NCI-H1417 treated with DMSO at 0.1 percent for 48 hours (cell line): ENCODE data around the gene OR2AT4.
"Not testable (repeated sequence)": the region's sequence is repeated elsewhere in the genome, so short reads cannot be mapped to it uniquely, and the experiment has no call there.

Experiments
- DNase-seq: peaks from one replicate; lab custom pipeline; 2025; lab: John Stamatoyannopoulos, UW

OR2AT4 gene

DNA sequence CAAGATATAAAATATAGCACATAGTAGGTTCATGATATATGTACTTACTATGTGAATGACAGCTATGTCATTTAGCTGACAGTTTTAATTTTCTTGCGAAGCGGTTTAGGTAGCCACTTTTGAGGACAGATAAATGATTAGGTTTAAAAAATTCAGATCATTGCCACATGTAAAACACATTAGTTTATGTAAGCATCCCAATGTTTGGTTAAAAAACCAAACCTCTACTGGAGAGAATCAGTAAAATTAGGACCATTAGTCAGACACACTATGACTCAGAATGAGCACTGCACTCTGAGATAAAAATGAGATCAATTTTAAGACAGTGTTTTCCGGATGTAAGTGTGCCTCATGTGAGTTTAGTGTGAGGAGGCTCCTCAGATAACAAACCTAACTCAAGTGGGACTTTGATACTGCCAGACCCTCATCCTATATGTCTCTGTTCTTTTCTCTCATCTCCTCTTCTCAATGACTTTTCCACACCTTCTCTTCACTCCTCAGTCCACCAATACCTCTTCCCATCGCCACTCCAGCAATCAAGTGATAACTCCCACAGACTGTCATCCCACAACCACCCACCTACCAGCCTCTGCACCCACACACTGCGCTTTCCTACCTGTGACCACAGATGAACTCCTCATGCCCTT, 6.8 kb upstream of the OR2AT4 start:
- DNase-seq: no peak

DNA sequence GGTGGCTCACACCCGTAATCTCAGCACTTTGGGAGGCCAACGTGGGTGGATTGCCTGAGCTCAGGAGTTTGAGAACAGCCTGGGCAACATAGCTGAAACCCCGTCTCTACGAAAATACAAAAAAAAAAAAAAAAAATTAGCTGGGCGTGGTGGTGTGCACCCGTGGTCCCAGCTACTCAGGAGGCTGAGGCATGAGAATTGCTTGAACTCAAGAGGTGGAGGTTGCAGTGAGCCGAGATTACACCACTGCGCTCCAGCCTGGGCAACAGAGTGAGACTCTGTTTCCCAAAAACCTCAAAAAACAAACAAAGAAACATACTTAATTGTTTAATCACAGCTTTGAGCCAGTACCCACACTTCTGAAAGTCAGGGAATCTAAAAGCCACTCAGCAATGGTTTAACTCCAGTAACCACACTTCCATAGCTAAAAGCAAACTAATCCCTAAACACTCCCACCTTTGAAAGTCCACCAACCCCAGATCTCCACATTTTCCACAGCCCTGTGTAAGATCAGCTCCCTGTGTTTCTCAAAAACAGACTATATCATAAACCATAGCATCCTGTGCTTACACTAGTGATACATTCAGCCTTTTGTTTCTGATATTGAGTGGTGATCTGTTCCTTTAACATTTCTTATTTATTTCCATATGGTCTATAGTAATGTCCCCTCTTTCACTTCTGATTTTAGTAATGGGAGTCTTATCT, 4.9 kb upstream of the OR2AT4 start:
- no peak for DNase-seq

DNA sequence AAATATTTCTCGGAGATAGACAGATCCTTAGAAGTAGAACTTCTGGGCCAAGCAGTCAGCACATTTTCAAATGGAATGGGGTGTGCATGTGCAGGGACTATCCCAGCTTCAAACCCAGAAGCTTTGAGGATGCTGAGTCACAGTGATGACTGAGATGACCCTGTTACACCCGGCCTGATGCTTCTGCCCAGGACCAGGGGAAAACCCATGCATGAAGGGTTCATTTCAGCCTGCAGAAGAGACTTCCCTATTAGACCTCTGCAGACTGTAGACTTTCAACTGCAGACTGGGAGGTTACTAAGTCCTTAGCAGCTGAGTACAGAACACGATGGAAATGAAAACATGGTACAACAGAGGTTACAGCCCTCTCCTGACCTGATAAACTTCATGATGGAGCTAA, 3.6 kb upstream of the OR2AT4 start:
- no peak for DNase-seq

DNA sequence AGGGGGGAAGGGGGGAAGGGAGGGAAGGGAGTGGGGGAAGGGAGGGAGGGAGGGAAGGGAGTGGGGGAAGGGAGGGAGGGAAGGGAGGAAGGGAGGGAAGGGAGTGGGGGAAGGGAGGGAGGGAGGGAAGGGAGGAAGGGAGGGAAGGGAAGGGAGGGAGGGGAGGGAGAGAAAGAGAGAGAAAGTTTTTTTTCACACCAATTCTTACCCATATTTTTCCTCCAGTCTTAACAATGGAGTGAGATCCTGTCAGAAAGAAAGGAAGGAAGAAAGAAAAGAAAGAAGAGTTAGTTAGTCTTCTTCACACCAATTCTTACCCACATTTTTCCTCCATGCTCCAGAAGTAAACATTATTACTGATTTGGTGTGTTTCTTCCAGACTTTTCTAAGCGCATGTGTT, 3.0 kb upstream of the OR2AT4 start:
- no peak for DNase-seq

DNA sequence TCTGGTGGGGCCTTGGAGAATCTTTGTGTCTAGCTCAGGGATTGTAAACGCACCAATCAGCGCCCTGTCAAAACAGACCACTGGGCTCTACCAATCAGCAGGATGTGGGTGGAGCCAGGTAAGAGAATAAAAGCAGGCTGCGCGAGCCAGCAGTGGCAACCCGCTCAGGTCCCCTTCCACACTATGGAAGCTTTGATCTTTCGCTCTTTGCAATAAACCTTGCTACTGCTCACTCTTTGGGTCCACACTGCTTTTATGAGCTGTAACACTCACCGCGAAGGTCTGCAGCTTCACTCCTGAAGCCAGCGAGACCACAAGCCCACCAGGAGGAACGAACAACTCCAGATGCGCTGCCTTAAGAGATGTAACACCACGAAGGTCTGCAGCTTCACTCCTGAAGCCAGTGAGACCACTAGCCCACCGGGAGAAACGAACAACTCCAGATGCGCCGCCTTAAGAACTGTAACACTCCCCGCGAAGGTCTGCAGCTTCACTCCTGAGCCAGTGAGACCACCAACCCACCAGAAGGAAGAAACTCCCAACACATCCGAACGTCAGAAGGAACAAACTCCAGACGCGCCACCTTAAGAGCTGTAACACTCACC, 2.3 kb upstream of the OR2AT4 start:
- DNase-seq: not testable (repeated sequence)

DNA sequence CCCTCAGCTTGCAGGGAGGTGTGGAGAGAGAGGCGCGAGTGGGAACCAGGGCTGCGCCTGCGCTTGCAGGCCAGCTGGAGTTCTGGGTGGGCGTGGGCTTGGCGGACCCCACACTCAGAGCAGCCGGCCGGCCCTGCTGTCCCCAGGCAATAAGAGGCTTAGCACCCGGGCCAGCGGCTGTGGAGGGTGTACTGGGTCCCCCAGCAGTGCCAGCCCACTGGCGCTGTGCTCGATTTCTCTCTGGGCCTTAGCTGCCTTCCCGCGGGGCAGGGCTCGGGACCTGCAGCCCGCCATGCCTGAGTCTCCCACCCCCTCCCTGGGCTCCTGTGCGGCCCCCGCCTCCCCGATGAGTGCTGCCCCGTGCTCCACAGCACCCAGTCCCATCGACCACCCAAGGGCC, 1.5 kb upstream of the OR2AT4 start:
- not testable (repeated sequence) for DNase-seq

DNA sequence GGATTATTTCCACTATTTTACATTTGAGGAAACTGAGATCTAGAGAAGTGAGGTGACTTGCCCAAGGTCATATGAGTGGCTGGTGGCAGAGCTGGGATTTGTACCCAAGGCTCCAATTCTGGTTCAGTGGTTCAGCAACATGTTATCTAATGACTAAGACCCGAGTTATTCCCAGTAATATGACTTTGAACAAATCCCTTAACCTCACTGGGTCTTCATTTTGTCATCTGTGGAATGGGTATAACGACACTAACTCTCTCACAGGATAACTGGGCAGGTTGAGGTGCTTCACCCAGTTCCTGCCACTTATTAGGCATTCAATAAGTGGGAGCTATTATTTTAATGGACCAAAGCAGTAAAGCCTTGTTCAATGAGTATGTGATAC, 489 bp upstream of the OR2AT4 start:
- DNase-seq: no peak

DNA sequence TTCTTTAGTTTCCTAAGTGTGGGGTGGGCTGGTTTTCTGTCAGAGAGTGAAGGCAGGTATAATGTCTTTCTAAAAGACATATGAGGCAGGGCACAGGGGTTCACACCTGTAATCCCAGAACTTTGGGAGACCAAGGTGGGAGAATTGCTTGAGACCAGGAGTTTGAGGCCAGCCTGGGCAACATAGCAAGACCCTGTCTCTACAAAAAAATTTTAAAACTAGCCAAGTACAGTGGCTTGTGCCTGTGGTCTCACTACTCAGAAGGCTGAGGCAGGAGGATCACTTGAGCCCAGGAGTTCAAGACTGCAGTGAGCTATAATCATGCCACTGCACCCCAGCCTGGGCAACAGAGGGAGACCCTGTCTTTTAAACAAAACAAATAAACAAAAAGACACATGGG, 2.3 kb downstream of the OR2AT4 start:
- not testable (repeated sequence) for DNase-seq

DNA sequence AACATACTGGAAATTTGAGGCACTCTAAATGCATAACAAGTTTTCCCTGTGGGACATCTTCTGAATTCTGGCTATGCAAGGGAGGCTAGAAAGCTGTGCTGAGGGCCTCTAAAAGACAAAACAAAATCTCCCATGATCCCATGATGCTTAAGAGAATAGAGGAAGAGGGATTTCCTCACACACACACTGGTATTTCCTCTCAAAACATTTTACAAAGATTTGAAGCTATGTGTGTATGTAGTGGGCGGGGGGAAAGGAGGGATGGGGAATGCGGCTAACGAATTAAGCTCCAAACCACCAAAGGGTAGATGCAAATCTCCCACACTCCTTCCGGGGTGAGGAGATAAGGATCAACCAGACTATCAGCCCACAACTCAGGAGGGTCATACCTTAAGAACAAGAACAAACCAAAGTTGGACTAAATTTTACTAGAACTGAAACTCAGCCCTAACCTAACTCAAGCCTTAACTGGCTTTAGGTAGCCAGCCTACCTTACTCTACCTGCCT, 6.0 kb downstream of the OR2AT4 start:
- no peak for DNase-seq

DNA sequence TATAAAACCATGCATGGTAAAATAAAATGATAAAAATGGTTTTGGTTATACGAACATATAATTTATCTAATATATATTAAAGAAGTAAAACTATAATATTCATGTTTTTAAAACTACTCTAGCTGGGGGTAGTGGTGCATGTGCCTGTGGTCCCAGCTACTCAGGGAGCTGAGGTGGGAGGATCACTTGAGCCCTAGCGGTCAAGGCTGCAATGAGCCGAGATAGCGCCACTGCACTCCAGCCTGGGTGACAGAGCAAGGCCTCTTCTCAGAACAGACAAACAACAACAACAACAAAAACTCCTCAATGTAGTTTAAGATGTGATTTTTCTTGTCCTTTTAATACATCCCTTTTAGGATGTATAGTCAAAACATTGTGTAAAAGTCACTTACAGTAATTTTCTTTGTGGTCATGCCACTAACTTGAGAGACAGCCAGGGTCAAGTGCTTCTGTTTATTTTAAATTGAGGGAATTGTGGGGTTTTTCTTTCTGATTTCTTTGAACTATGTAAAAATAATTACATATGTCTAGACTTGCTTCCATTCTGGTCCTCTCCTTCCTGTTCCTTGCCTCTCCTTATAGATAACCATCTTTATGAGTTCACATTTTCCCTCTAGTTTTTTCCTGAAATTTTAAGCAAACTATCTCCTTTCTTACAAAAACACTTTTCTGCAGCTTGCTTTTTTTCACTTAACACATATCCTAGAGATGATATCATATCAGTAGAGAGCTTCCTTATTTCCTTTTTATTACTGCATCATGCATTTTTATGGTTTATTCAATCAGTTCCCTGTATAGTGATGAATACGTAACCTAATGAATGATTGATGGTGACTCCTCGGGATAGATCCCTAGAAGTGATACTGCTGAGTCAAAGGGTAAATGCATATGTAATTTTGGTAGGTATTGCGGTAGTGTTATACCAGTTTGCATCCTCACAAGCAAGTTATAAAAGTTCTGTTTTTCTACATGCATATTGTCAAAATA, 9.1 kb downstream of the OR2AT4 start:
- no peak for DNase-seq

DNA sequence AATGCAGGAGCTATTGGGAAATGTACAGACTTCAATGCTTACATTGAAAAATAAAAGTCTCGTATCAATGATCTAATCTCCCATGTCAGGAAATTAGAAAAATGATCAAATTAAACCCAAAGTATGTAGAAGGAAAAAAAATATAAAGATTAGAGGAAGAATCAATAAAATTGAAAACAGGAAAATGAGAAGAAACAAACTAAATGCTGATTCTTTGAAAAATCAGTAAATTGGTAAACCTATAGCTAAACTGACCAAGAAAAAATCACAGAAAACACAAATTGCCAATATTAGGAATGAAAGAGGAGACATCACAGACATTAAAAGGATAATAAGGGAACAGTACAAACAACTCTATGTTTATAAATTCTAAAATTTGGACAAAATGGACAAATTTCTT, 11.8 kb downstream of the OR2AT4 start:
- no peak for DNase-seq

DNA sequence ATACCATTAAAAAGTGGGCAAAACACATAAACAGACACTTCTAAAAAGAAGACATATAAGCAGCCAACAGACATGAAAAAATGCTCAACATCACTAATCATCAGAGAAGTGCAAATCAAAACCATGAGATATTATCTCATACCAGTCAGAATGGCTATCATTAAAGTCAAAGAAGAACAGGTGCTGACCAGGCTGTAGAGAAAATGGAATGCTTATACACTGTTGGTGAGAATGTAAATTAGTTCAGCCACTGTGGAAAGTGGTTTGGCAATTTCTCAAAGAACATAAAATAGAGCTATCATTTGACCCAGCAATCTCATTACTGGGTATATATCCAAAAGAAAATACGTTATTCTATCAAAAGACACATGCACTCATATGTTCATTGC, 13.5 kb downstream of the OR2AT4 start:
- no peak for DNase-seq

DNA sequence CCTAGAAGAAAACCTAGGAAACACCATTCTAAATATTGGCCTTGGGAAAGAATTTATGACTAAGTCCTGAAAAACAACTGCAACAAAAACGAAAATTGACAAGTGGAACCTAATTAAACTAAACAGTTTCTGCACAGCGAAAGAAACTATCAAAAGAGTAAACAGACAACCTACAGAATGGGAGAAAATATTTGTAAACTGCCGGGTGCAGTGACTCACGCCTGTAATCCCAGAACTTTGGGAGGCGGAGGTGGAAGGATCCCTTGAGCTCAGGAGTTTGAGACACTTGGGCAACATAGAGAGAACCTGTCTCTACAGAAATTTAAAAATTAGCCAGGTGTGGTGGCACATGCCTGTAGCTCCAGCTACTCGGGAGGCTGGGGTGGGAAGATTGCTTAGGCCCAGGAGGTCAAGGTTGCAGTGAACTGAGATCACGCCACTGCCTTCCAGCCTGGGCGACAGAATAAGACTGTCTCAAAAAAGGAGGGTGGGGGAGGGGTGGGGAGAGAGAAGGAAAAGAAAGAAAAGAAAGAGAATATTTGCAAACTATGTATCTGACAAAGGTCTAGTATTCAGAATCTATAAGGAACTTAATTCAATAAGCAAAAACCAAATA, 14.0 kb downstream of the OR2AT4 start:
- DNase-seq: no peak

DNA sequence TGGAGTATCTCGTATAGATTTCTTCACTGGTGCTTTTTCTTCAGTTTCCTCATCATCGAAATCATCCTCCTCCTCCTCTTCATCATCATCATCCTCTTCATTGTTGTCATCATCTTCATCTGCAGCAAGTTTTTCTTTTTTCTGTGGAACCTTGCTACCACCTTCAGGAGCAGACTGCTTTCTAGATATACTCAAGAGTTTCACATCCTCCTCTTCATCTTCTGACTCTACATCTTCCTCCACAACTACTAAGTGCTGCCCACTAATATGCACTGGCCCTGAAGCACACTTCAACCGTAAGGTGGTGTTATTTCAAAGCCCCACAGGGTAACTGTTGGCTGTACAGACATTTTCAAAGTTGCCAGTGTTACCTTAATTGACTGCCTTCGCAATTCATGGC, 17.1 kb downstream of the OR2AT4 start:
- DNase-seq: no peak

DNA sequence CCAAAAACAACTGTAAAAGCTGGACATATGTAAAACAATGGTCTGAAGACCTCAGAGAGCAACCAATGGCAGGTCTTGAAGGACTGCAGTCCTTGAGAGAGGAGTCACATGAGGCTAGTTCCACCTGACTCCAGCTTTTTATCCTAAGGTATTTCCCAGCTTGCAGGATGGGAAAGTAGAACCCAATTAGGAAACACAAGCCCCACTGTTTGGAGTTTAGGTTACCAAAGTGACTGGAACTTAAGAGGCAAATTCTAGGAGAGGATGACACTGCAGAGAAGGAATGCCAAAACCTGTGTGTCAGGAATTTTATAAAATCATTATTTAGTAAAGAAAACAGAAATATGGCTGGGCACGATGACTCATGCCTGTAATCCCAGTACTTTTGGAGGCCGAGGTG, 18.4 kb downstream of the OR2AT4 start:
- no peak for DNase-seq

DNA sequence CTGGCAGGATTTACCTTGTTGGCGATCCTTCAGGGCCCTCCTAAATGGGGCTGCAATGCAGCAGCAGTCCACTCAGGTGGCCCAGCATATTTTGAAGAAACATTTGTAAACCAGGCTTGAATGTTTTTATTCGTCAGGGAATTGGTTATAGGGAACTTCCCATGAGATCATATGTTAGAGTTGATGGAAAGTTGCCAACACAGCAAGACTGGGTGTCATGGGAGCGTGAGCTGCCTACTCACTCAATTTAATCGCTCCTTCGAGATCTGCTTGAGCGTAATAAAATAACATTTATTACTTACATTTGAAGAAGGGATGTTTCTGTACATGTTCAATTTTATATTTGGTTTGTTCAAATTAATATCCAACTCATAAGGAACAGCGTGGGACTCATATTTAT, 19.4 kb downstream of the OR2AT4 start:
- no peak for DNase-seq

DNA sequence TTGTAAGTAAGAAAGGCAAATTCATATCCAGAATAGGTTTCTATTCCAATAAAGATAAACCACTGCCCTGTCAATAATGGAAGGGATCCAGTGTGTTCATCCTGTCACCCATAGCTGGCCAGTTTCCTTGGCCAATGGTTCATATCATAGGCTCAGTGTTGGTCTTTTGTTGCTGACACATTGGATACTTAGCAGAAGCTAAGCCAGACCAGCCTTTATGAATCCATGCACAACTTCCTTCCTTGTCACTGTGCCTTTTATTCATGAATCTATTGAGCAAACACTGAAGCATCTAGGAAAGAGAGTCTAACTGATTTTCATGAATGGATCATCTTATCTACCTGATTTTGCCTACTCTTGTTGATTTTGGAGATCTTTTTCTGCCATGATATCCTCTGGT, 20.0 kb downstream of the OR2AT4 start:
- no peak for DNase-seq

DNA sequence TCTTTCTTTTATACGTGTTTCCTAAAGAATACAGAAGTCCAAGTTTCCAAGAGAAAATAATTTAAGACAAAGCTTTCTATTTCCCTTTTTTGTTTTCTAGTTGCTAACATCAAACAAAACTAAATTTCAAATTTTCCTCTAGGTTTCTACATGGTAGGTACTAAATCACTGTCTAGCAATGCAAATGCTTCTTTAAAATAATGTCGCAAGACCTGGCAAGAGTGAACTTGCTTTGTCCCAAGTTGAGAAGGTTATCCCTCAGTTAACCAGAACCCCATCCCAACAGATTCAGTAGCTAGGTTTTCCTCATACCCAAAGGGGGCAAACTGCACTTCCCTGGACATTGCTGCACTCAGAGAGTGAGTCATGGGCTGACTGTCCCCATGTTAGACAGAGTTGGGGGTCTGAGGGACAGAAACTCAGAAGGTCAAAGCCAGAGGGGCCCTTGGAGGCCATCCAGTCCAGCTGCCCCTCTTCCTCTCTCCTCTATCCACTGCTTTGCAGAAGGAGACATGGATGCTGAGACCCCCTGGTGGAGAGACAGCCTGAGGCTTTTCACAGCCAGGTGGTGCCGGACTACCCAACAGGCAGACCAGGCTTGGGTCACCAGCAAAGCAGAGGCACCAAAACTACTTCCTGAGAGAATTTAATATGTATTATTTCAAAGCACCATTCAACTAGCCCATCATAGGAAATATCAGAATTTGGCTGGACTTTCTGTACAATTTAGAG, 23.1 kb downstream of the OR2AT4 start:
- no peak for DNase-seq

DNA sequence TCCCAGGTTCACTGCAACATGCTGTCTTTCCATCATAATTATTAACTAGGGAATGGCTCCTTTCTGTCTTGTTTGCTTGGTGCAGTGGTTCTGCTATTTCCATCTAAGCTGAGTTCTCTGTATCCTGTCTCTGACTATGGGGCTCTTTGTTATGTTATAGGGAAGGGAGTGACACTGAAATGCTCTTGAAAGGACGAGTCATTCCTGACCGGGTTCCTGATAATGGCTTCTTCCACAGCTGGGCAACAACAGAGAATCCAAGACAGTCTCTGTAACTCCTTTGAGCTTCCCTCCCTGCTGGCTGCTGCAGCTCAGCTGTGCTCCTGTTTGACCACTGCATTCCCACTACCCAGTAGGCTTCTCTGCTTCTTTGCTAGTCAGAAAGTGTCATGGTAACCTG, 24.1 kb downstream of the OR2AT4 start:
- no peak for DNase-seq

DNA sequence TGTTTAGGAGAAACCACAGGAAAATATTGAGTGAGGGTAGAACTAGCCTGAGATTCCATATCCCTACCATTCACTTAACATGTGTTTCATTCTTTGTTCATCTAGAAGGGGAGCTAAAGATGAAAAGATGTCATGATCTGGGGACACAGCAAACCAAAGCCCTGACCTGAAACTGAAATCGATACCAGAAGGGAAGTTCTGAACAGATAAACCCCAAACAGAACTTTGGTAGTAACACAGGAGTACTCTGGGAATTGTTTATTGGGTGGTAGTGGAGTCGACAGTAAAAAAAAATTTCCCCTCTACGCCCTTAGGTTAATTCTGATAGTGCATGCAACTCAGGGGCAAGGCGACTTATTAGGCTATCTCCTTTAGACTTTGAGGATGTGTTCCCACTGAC, 27.2 kb downstream of the OR2AT4 start:
- no peak for DNase-seq

DNA sequence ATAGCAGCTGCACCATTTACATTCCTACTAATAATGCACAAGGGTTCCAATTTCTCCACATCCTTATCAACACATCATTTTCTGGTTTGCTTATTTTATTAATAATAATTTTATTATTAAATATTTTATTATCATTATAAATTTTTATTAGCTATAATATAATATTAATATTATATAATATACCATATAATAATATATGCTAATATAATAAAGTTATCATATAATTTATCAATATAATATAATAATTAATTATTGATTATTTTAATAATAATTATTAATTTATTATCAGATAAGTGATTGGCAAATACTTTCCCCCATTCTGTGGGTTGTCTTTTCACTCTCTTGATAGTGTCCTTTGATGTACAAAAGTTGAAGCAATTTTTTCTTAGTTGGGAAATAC, 27.7 kb downstream of the OR2AT4 start:
- no peak for DNase-seq
